ENCODE data around the gene NPTX1.
"Not testable (repeated sequence)": the region's sequence is repeated elsewhere in the genome, so short reads cannot be mapped to it uniquely, and the experiment has no call there.

The NPTX1 gene, protein sequence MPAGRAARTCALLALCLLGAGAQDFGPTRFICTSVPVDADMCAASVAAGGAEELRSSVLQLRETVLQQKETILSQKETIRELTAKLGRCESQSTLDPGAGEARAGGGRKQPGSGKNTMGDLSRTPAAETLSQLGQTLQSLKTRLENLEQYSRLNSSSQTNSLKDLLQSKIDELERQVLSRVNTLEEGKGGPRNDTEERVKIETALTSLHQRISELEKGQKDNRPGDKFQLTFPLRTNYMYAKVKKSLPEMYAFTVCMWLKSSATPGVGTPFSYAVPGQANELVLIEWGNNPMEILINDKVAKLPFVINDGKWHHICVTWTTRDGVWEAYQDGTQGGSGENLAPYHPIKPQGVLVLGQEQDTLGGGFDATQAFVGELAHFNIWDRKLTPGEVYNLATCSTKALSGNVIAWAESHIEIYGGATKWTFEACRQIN

DNA sequence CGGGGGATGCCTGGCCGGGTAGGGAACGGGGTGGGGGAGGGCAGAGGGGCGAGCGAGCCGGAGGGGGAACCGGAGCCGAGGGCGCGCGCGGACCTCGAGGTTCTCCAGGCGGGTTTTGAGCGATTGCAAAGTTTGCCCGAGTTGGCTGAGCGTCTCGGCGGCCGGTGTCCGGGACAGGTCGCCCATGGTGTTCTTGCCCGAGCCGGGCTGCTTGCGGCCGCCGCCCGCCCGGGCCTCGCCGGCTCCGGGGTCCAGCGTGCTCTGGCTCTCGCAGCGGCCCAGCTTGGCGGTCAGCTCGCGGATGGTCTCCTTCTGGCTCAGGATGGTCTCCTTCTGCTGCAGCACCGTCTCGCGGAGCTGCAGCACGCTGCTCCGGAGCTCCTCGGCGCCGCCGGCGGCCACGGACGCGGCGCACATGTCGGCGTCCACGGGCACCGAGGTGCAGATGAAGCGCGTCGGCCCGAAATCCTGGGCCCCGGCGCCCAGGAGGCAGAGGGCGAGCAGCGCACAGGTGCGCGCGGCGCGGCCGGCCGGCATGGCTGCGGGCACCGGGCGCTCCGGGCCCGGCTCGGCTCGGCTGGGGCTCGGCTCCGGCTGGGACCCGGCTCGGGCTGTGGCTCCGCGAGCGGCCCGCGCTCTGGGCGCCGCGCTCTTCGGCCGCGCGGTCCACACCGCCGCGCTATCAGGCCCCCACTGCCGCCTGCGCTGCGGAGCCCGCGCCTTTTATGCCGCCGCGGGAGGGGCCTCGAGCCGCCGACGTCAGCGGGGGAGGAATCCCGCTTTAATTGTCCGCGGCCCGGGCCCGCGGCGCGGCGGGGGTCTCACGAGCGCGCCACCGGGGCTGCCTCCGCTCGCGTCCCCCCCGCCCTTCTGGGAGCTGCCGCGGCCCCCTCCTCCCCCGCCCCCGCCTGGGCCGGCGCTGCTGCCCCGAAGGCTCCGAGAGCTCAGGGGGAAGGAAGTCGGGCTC lies at the start of gene NPTX1:
Gene NPTX1, minus strand, starts transcription at position 698 of the 967 bp plus-strand sequence. Its CDS starts 161 bp downstream, at position 537.
- in situ Hi-C loops (cut with MboI; ENCODE audit: low sequenced_read_pairs): no loop called here

DNA sequence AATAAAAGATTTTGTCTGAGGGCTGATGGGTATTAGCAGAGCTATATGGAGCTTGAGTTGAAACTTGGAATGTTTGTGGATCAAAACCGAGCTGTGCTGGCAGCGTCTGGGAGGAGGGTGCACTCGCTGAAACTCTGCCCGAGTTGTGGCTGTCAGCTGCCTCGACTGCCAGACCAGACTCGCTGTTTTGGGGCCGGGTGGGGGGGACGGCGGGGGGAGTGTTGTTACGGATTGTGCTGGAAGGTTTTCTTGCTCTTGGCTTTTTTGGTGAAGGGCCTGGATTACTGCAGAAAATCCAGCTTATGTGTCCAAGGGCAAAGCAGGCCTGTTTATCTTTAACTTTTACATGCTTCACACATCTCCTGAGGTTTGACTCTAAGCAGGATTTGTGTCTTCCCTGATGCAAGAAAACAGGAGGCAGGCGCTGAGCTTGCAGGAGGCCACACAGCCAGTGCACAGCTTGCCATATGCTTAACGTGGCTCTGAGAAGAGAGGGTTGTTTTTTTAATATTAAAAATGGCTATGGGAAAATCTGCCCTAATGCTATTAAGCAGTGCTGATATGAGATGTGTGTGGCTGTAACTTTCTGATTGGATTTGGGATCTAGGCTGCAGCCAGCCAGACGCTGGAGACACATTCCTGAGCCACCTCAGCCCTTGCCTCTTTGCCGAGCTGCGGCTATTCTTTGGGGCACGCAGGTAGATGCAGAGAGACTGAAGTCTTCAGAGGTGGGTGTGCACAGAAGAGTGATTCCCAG lies 47.7 kb upstream of the NPTX1 start:
- in situ Hi-C loops (cut with MboI; ENCODE audit: low sequenced_read_pairs): no loop called here

DNA sequence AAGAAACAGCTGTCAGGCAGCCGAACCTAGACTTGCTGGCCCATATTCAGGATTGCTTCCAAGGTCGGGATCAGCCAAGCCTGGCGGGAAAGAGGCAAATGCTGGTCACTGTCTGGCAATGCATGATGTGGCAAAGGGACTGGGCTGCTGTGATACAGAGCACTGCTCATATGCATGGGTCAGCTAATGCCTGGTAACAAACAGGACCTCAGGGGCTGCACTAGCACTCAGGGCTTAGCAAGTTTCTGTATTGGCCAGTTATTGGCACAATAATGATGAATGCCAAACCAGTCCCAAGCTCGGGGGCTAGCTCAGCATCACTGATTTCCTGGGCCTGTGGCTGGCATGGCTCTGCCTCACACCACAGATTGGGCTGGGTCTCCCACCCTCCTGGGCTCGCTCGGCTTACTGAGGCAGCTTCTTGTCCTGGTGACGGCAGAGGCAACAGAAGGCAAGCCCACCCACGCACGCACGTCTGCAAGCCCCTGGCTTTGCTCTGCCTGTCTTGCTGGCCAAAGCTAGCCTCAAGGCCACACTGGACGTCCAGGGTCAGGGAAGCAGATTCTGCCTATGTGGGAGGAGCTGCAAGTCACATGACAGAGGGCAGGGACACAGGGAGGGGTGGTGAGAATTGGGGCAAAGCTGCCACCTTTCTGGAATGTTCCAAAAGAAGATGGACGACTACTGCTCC lies 46.8 kb upstream of the NPTX1 start:
- in situ Hi-C loops (cut with MboI; ENCODE audit: low sequenced_read_pairs): no loop called here

DNA sequence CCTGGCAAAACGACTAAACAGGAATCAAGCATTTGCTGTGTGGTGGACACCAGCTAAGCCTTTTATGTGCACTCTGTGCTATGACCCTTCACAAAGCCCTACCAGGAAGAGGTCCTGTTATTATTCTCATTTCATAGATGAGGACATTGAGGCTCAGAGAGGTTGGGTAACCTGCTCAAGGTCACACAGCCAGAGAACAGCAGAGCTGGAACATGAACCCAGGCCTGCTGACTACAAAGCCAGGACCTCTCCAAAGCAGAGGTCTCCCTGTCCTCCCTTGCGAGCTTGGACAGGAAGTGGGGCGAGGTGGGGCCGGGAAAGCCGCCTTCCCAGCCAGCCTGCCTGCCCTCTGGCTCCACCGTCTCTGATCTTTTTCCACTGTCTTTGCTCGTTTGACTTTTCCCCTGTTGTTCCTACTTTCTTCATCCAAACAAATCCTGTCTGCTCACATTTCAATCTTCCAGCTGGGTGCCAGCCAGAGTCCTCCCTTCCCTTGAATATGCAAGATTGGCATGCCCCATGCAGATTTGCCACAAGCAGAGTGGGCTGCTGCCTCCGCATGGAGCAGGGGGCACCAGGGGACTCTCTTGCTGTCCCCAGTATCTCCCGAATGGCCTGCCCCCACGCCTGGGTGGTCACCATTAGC lies 44.5 kb upstream of the NPTX1 start:
- in situ Hi-C loops (cut with MboI; ENCODE audit: low sequenced_read_pairs): no loop called here

DNA sequence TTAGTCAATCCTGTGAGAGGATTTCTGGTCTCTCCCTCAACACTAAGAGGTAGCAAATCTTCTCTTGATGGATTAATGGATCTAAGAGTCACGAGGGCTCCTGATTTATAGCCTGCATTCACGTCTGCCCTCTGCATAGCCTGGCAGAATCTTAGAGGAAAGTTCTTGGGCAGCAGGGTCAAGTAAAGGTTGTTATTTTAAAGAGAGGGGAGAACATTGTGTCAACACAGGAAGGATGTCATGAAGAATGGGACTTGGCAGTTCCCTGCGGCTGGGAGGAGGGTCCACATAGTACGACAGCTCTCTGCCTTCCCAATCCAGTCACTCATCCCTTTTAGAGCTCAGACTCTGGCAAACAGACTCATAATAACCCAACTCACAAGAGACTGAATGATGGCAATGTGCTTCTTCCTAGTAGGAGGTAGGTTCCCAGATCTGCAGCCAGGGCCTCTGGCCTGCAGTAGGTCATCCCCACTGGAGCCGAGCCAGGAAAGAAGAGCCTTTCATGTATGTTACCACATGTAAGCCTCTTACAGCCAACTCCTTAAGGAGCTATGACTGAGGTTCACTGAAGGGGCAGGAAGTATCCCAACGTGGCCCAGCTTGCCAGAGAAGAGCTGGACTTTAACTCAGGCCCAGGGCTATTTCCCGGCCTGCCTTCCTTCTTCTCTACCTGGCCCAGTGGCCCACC lies 42.8 kb upstream of the NPTX1 start:
- in situ Hi-C loops (cut with MboI; ENCODE audit: low sequenced_read_pairs): no loop called here

DNA sequence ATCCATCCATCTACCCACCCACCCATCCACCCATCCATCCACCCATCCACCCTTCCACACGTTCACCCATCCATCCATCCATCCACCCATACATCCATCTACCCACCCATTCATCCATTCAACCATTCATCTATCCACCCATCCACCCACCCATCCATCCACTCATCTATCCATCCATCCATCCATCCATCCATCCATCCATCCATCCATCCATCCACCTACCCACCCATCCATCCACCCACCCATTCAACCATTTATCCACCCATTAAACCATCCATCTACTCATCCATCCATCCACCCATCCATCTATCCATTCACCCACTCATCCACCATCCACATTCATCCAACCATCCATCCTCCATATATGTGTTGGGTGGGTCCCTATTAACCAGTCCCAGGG lies 42.0 kb upstream of the NPTX1 start:
- in situ Hi-C loops (cut with MboI; ENCODE audit: low sequenced_read_pairs): no loop called here

DNA sequence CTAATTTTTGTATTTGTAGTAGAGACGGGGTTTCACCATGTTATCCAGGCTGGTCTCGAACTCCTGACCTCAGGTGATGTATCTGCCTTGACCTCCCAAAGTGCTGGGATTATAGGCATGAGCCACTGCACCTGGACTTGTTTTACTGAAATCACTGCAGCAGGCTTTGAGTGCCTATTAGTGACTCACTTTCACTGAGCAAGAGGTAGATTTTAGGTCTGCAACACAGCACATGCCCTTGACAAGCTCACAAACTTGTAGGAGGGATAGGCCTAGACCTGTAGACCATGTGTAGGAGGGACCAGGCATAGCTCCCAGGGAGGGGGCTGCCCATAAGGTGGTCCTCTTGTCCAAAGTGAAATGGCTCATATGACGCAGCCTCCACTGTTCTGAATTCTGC lies 41.2 kb upstream of the NPTX1 start:
- in situ Hi-C loops (cut with MboI; ENCODE audit: low sequenced_read_pairs): no loop called here

DNA sequence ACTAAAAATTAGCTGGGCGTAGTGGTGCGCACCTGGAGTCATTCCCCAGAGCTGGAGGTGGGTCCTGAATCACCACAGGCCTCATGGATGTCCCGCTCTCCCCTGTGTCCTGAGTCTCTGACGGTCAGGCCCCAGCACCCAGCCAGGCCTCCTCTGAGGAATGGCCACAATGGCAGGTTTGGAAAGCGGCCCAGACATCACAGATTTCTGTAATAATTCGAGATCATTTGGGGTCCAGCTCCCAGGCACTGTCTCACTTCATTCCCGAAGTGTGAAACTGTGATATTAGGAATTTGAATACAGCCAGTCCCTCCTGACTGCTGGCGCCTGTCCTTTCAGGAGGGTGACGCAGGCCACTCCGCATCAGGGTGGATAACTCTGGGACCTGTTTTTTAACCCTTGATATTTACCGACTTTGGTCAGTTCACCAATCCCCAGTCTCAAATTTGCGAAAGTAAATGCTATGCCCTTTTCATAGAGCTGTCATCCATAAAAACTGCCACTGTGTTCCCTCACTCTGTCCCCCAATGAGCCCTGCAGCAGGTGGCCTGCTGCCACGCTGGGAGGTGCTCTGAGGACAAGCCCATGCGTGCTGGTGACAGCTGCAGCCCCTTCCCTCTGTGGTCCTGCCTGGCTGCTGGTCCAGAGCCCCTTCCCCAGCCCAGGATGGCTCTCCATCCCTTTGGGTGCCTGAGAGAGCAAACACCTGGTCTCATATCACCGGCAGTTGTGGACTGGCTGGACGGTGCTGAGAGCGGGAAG lies 39.9 kb upstream of the NPTX1 start:
- in situ Hi-C loops (cut with MboI; ENCODE audit: low sequenced_read_pairs): no loop called here

DNA sequence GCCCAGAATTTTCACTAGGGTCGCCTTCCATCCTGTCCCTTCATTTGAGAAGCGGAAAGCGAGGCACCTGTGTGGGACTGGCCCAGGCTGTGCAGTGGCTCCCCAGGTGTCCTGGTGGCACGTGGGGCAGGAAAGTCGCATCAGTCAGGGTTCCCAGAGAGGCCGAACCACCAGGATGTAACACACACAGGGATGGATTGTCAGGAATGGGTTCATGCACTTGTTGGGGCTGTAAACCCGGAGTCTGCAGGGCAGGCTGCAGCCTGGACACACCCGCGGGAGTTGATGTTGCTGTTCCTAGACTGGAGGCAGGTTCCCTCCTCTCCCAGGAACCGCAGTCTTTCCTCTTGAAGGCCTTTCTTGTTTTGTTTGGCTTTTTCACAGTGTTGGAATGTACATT lies 37.5 kb upstream of the NPTX1 start:
- in situ Hi-C loops (cut with MboI; ENCODE audit: low sequenced_read_pairs): no loop called here

DNA sequence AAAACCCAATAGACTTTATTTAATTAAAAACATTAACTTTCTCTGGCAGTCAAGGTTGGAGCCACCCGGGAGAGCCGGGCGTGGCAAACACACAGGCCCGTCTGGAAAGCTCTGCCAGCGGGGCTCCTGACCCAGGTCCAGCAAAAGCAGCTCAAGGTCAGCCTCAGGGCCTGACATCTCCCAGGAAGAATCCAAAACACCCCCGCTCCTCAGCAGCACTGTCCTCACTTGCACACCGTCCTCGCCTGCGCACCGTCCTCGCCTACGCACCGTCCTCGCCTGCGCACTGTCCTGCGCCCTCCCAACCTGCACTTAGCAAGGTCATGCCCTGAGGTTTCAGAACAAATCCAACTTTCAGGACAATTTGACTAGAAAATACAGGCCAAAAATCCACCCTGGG lies 36.8 kb upstream of the NPTX1 start:
- in situ Hi-C loops (cut with MboI; ENCODE audit: low sequenced_read_pairs): no loop called here

DNA sequence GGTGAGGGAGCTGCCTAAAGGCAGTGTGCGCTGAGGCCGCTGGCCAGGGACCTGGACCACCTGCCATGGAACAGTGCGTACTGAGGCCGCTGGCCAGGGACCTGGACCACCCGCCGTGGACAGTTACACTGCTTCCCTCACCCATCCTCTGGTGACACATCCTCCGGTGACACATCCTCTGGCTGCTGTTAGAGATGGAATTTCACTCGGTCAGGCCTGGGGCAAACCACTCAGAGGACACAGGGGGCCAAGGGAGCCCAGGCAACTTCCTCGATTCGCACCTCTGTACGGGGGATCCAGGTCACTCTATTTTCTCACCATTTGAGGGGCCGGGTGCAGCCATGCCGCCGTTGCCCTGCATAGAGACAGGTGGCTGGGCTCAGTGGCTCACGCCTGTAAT lies 35.8 kb upstream of the NPTX1 start:
- in situ Hi-C loops (cut with MboI; ENCODE audit: low sequenced_read_pairs): no loop called here

DNA sequence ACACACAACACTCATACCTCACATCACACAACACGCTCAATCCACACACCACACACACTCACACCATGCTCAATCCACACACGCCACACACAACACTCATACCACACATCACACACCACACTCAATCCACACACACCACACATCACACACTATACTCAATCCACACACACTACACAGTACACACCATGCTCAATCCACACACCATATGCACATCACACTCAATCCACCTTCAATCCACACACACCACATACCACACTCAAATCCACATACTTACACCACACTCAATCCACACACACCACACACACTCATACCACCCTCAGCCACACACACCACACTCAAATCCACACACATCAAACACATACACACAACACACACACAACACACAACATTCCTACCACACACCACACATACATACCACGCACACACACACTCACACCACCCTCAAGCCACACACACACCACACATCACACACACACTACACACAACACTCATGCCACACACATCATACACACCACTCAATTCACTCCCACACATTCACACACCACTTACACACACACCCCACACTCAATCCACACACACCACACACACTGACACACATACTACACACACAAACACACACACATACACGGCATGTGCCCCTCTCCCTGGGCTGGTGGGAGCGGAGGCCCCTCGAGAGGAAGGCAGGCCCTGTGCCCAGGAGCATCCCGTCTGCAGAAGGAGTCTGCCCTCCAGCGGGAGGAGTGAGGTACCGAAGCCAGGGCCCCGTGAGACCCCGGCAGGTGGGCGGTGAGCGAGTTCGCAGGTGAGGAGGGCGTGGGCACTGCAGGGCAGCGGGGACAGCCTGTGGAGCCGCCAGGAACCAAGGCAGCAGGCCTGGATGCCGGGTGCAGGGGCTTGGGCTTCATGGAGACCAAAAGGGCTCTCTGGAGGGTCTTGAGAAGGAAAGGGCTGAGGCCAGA lies 35.1 kb upstream of the NPTX1 start:
- in situ Hi-C loops (cut with MboI; ENCODE audit: low sequenced_read_pairs): no loop called here

DNA sequence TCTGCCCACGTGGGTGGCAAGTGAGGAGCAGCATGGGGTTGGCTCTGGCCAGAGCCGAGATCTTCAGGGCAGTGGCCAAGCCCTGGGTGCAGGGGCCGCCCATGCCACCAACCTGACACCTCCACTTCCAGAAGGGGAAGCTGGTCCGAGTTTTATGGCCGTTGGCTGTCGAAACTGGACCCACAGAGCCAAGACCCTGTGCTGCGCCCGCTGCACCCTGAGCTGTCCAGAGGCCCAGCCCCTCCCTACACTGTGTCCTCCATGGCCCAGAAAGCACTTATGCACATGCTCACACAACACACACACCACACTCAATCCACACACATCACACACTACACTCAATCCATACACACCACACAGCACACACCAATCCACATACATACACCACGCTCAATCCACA lies 34.4 kb upstream of the NPTX1 start:
- in situ Hi-C loops (cut with MboI; ENCODE audit: low sequenced_read_pairs): no loop called here

DNA sequence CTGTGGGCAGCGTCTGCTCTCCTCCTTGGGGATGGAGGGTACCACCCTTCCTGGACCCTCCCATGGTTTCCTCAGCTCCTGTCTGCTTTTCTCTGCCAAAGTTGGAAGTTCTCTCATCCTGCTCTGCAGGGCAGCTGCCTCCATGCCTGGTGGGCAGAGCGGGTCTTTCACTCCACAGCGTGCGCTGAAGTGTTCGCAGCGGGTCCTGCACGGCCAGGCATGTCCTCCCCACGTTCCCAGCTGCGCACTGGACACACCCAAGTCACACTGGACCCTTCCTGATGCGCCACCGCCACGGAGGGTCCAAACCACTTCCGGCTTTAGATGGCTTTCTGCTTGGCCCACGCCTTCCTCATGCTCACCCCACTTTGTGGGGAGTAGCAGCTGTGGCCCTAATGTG lies 33.7 kb upstream of the NPTX1 start:
- in situ Hi-C loops (cut with MboI; ENCODE audit: low sequenced_read_pairs): no loop called here

DNA sequence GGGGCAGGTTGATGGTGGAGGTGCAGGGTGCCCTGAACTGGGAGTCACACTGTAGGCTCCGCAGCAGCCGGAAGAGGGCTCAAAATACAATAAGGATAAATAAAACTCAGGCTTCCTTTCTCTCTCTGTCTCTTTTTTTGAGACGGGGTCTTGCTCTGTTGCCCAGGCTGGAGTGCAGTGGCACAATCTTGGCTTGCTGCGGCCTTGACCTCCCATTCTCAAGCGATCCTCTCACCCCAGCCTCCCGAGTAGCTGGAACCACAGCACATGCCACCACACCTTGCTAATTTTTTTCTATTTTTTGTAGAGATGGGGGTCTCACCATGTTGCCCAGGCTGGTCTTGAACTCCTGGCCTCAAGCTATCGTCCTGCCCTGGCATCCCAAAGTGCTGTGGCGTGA lies 32.9 kb upstream of the NPTX1 start:
- in situ Hi-C loops (cut with MboI; ENCODE audit: low sequenced_read_pairs): no loop called here

DNA sequence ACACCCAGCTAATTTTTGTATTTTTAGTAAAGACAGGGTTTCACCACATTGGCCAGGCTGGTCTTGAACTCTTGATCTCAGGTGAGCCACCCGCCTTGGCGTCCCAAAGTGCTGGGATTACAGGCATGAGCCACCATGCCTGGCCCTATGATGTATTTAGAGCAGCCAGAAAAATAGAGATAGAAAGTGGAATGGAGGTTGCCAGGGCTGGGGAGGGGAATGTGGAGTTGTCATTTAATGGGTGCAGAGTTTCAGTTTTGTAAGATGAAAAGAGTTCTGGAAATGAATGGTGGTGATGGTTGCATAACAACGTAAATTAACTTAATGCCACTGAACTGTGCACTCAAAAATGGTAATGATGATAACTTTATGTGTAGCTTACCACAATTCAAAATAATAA lies 31.6 kb upstream of the NPTX1 start:
- in situ Hi-C loops (cut with MboI; ENCODE audit: low sequenced_read_pairs): no loop called here

DNA sequence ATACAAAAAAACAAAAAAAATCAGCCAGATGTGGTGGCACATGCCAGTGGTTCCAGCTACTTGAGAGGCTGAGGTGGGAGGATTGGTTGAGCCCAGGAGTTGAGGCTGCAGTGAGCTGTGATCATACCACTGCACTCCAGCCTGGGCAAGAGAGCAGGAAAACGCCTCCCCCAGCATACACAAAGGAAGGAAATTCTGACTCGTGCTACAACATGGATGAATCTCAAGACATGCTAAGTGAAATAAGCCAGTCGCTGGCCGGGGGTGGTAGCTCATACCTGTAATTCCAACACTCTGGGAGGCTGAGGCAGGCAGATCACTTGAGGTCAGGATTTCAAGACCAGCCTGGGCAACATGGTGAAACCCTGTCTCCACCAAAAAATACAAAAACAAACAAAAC lies 30.8 kb upstream of the NPTX1 start:
- in situ Hi-C loops (cut with MboI; ENCODE audit: low sequenced_read_pairs): not testable (repeated sequence)

Measured in HL-60/S4 (cell line).